Psoas muscle (tissue), 8 donors: Measurements from ENCODE around the gene MRAS. TPM values are rescaled to one million over a fixed set of nuclear protein-coding genes. Genes with fewer than 3 reads are reported as not detected.
A peak's percentile ranks its signal among the peaks of the same experiment; 100 is the strongest.

Experiments used
- ATAC-seq, 4 donors: fragments of 200-7000 bp; cut with Tn5 transposase; one replicate each; pipeline ENCODE4 v1.9.1; 2020; ENCODE audit warnings: moderate library complexity in 3 of 4, mild to moderate bottlenecking in 2 of 4
- DNase-seq, 2 donors: peaks; one replicate each; pipeline ENCODE4 v3.0.0-alpha.2; 2020
- H3K27ac ChIP-seq: fragments of 200-600 bp; one replicate; pipeline ENCODE4 v1.8.0; 2022
- H3K27me3 ChIP-seq, 3 donors: fragments of 200-600 bp in 1 of 3; one replicate each; pipeline versions ENCODE4 v1.6.1 to v1.8.0; 2013 to 2022; ENCODE audit warnings: low read length in 2 of 3, mild to moderate bottlenecking in 2 of 3, moderate library complexity in 1 of 3; ENCODE audit not compliant: insufficient read depth in 3 of 3
- H3K36me3 ChIP-seq, 2 donors: fragments of 200-600 bp in 1 of 2; one replicate each; pipeline versions ENCODE4 v1.6.1 to v1.8.0; 2013 to 2022; ENCODE audit warnings: low read depth in 1 of 2, mild to moderate bottlenecking in 1 of 2, moderate library complexity in 1 of 2; ENCODE audit not compliant: insufficient read depth in 1 of 2
- H3K4me1 ChIP-seq: fragments of 200-600 bp; one replicate; pipeline ENCODE4 v1.8.0; 2022
- H3K4me3 ChIP-seq: fragments of 200-600 bp; one replicate; pipeline ENCODE4 v1.8.0; 2022; ENCODE audit warnings: mild to moderate bottlenecking
- H3K9me3 ChIP-seq: fragments of 200-600 bp; one replicate; pipeline ENCODE4 v1.8.0; 2022
- CTCF ChIP-seq: fragments of 200-600 bp; IDR thresholded peaks from one replicate; pipeline ENCODE4 v1.8.0; 2022; ENCODE audit warnings: antibody characterized with exemption
- WGBS, 3 donors: extraction: QIAGEN DNeasy Blood & Tissue Kit; methylation state at CpG; one replicate each; pipeline versions ENCODE4 v1.1.6 to v1.1.7; 2013; 5-methylcytosine and 5-hydroxymethylcytosine counted together
- intact Hi-C, 2 donors: fragments of 100-400 bp; cut with DNase I; formaldehyde crosslinking; loops; one replicate each; pipeline versions ENCODE4 v1.11.0 to v1.14.2; 2022
- polyA plus RNA-seq, 3 donors: library from polyadenylated mRNA; stranded (reverse); fragments of 200-250 nt; gene quantifications; one replicate each; pipeline ENCODE4 v1.2.3, GENCODE V29; 2013
- total RNA-seq, 4 donors: library from RNA; stranded (reverse); fragmentation: NEBNext Ultra II Directional in 2 of 4; extraction: Animal tissue kit (Norgen Biotek cat#: 25700) in 2 of 4; gene quantifications; one replicate each; pipeline versions ENCODE4 v1.2.1 to v1.2.4, GENCODE V29; 2021 to 2023
- donor health status: healthy with polysubstance abuse.
- donor health status: DM: no; HTN: no; CAD: no; lungs with moderate emphysema.
- donor health status: Bipolar disorder and iron deficiency.
- donor health status: healthy.
- donor health status: DM: yes; HTN: yes; CAD: no.
- donor health status: DM: no; HTN: no; CAD: no.
- donor health status: DM: no; HTN: no; CAD: no.
- donor health status: DM: yes; HTN: yes; CAD: no.

Gene MRAS
- total and polyA plus RNA-seq, 7 donors: 43.8 to 166 (median 107) TPM

- DNase-seq (no peak), ATAC-seq (no peak)
- Histone ChIP-seq H3K27ac (no peak overlapping the region), H3K4me1 (no peaks in the 10 kb centered on the region), H3K36me3 (no peaks in the 10 kb centered on the region), H3K4me3 (no peak overlapping the region), H3K9me3 (no peaks in the 10 kb centered on the region), H3K27me3 (no peaks in the 10 kb centered on the region)
- no peak for TF ChIP-seq CTCF
- intact Hi-C loops: loop anchor here in 1 of 2 donors (2.0 kb wide), 1 partner anchor 47 kb away; no protein-coding TSS in a partner anchor
- WGBS, 3 donors: 88 to 91% (median 88%) methylated on average over 4 of the region's 4 CpGs
Observed at GRCh38 chr3:138445654-138446053, 97.3 kb downstream of the MRAS start.

- Histone ChIP-seq H3K27ac (no peak overlapping the region), H3K27me3 (no peaks in the 10 kb centered on the region), H3K4me1 (no peaks in the 10 kb centered on the region), H3K36me3 (no peaks in the 10 kb centered on the region), H3K4me3 (no peak overlapping the region), H3K9me3 (no peaks in the 10 kb centered on the region)
- no peak for ATAC-seq
- TF ChIP-seq CTCF: no peak
- intact Hi-C loops: no loop called here
- 80 to 88% (median 88%) methylated on average over 3 of the region's 3 CpGs for WGBS, 3 donors
- no peak for DNase-seq
Observed at GRCh38 chr3:138448631-138449030, 100.3 kb downstream of the MRAS start.

GRCh38 chr3:138449490-138449889 lies 101.1 kb downstream of the MRAS start:
- Histone ChIP-seq H3K27me3 (no peaks in the 10 kb centered on the region), H3K4me3 (no peak overlapping the region), H3K9me3 (no peaks in the 10 kb centered on the region), H3K36me3 (no peaks in the 10 kb centered on the region), H3K27ac (no peak overlapping the region), H3K4me1 (no peaks in the 10 kb centered on the region)
- no peak for TF ChIP-seq CTCF
- 84 to 98% (median 87%) methylated on average over 3 of the region's 3 CpGs for WGBS, 3 donors
- ATAC-seq: no peak
- no peak for DNase-seq
- intact Hi-C loops: no loop called here

GRCh38 chr3:138450181-138450580 lies 101.8 kb downstream of the MRAS start:
- 90 to 95% (median 91%) methylated on average over 7 of the region's 7 CpGs for WGBS, 3 donors
- intact Hi-C loops: no loop called here
- no peak for TF ChIP-seq CTCF
- no peak overlapping the region for H3K27ac ChIP-seq
- DNase-seq (no peak), ATAC-seq (no peak)
- H3K4me1 ChIP-seq: no peaks in the 10 kb centered on the region
- no peaks in the 10 kb centered on the region for H3K9me3 ChIP-seq
- H3K27me3 ChIP-seq: no peaks in the 10 kb centered on the region
- H3K36me3 ChIP-seq: no peaks in the 10 kb centered on the region
- H3K4me3 ChIP-seq: no peak overlapping the region

GRCh38 chr3:138450704-138451424 lies 102.5 kb downstream of the MRAS start:
- no peak for DNase-seq
- Histone ChIP-seq H3K4me1 (no peaks in the 10 kb centered on the region), H3K36me3 (no peaks in the 10 kb centered on the region), H3K27me3 (no peaks in the 10 kb centered on the region), H3K4me3 (no peak overlapping the region), H3K27ac (no peak overlapping the region), H3K9me3 (no peaks in the 10 kb centered on the region)
- ATAC-seq: peak in 1 of 4 donors; percentile 13
- no peak for TF ChIP-seq CTCF
- 79 to 86% (median 83%) methylated on average over 6 of the region's 6 CpGs for WGBS, 3 donors
- intact Hi-C loops: no loop called here
